Osteoblast (primary cell): ENCODE measurements around the gene TRAFD1. TPM values are rescaled to one million over a fixed set of nuclear protein-coding genes. Genes with fewer than 3 reads are reported as not detected.

Source experiments
- DNase-seq: peaks from one replicate; pipeline ENCODE4 v3.0.0; 2011; ENCODE audit warnings: low spot score, mixed read lengths; ENCODE audit not compliant: insufficient read length; ENCODE audit errors: missing footprints
- H2AFZ ChIP-seq: 2 replicates; pipeline ENCODE4 v1.6.0; 2011; ENCODE audit warnings: mild to moderate bottlenecking, low read length
- H3K27ac ChIP-seq: 2 replicates; pipeline ENCODE4 v1.5.1; 2011; ENCODE audit warnings: mild to moderate bottlenecking, low read depth, low read length, moderate library complexity
- H3K27me3 ChIP-seq: 2 replicates; pipeline ENCODE4 v1.6.0; 2012; ENCODE audit warnings: mild to moderate bottlenecking, control low read depth, inconsistent platforms, low read length, moderate library complexity; ENCODE audit not compliant: insufficient read depth
- H3K36me3 ChIP-seq: 2 replicates; pipeline ENCODE4 v1.5.1; 2011; ENCODE audit warnings: mild to moderate bottlenecking, low read length, control low read depth, moderate library complexity; ENCODE audit not compliant: insufficient read depth
- H3K4me1 ChIP-seq: 2 replicates; pipeline ENCODE4 v1.5.1; 2011; ENCODE audit warnings: mild to moderate bottlenecking, low read length, control low read depth, moderate library complexity; ENCODE audit not compliant: insufficient read depth
- H3K4me2 ChIP-seq: 2 replicates; pipeline ENCODE4 v1.6.0; 2011; ENCODE audit warnings: mild to moderate bottlenecking, low read length; ENCODE audit not compliant: insufficient read depth
- H3K4me3 ChIP-seq: fragments of 200-600 bp; sonication (generic); 3 replicates; pipeline ENCODE4 v1.5.1; 2012; ENCODE audit warnings: mild to moderate bottlenecking, low read length, inconsistent platforms; ENCODE audit not compliant: insufficient read depth
- H3K79me2 ChIP-seq: 2 replicates; pipeline ENCODE4 v1.6.0; 2012; ENCODE audit warnings: mild to moderate bottlenecking, low read length, control low read depth, inconsistent platforms; ENCODE audit not compliant: insufficient read depth
- H3K9me3 ChIP-seq: 2 replicates; pipeline ENCODE4 v1.5.1; 2011; ENCODE audit warnings: low read depth, low read length, control low read depth
- H4K20me1 ChIP-seq: 2 replicates; pipeline ENCODE4 v1.6.0; 2012; ENCODE audit warnings: mild to moderate bottlenecking, low read length, control low read depth; ENCODE audit not compliant: insufficient read depth
- CTCF ChIP-seq: IDR thresholded peaks from 2 replicates; pipeline ENCODE4 v1.5.1; 2011; ENCODE audit warnings: mild to moderate bottlenecking, low read depth, low read length, moderate library complexity; ENCODE audit errors: extremely low read depth
- total RNA-seq: library from RNA; depleted of rRNA; stranded (reverse); fragments of >200 nt; gene quantifications from 2 replicates; pipeline ENCODE4 v1.2.3, GENCODE V29; 2012

The TRAFD1 gene
- total RNA-seq, 1 donor, result 40.5 TPM

DNA sequence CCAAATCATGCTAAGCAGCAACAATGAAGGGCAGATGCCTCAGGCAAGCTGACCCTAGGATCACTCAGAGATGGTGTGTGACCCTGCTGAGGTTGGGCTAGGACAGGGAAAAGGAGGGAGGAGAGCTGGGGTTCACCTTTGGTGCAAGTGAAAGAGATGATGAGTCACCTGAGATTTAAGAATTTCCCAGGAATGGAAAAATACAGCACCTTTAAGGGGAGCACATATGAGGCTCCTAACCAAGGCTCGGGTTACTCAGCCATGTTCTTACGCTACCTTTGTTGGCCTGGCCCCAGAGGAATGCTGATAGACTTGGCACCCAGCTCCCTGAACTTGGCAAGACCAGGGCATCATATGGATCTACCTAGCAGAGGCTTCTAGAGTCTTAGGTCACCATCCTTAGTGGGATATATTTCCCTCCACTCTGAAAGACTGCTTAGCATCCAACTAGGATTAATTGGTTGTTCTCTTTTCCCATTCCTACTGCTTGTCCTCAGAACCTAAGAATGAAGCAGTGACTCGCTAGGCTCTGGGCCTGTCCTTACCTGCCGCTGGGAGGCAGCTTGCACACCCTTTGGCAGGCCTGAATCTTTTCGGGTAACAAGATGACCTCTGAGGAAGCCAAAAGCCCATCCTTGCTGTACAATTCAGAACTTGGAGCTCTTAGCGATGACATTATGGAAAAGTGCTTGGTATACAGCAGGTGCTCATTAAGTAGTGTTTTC is 12.8 kb upstream of the TRAFD1 start:
- H3K9me3 ChIP-seq, result no peaks in the 10 kb centered on the region
- H3K27ac ChIP-seq, result no peak overlapping the region
- H3K36me3 ChIP-seq, result no peaks in the 10 kb centered on the region
- peaks cover 3% of the 10 kb centered on the region for H4K20me1 ChIP-seq
- DNase-seq, result no peak
- no peak overlapping the region for H3K4me3 ChIP-seq
- no peak overlapping the region for H2AFZ ChIP-seq
- no peaks in the 10 kb centered on the region for H3K27me3 ChIP-seq
- no peak overlapping the region for H3K4me2 ChIP-seq
- peaks cover 14% of the 10 kb centered on the region for H3K79me2 ChIP-seq
- peaks cover 10% of the 10 kb centered on the region for H3K4me1 ChIP-seq
- no peak for TF ChIP-seq CTCF

- H3K27ac ChIP-seq, result no peak overlapping the region
- H3K4me3 ChIP-seq, result no peak overlapping the region
- H3K27me3 ChIP-seq, result no peaks in the 10 kb centered on the region
- H3K79me2 ChIP-seq, result no peaks in the 10 kb centered on the region
- H3K36me3 ChIP-seq, result no peaks in the 10 kb centered on the region
- H4K20me1 ChIP-seq, result no peaks in the 10 kb centered on the region
- no peak overlapping the region for H2AFZ ChIP-seq
- DNase-seq, result no peak
- no peak overlapping the region for H3K4me2 ChIP-seq
- H3K9me3 ChIP-seq, result no peaks in the 10 kb centered on the region
- peaks cover 8% of the 10 kb centered on the region for H3K4me1 ChIP-seq
- no peak for TF ChIP-seq CTCF
Observed at GRCh38 chr12:112115259-112116045, 9.9 kb upstream of the TRAFD1 start.

GRCh38 chr12:112116232-112117060 is 8.9 kb upstream of the TRAFD1 start:
- Histone ChIP-seq H3K36me3 (no peaks in the 10 kb centered on the region), H3K27ac (peak overlapping the region; percentile 72), H4K20me1 (no peaks in the 10 kb centered on the region), H3K79me2 (no peaks in the 10 kb centered on the region), H3K4me3 (no peak overlapping the region), H2AFZ (peak overlapping the region; percentile 90), H3K4me2 (peak overlapping the region; percentile 63), H3K4me1 (peaks cover 8% of the 10 kb centered on the region), H3K27me3 (no peaks in the 10 kb centered on the region), H3K9me3 (no peaks in the 10 kb centered on the region)
- no peak for TF ChIP-seq CTCF
- DNase-seq, result peak; percentile 62
